Measurements from ENCODE around the gene FOXD1.
"Not testable (repeated sequence)": the region's sequence is repeated elsewhere in the genome, so short reads cannot be mapped to it uniquely, and the experiment has no call there.

Gene FOXD1

GRCh38 chr5:73412597-73412988 lies 36.0 kb downstream of the FOXD1 start:
- DNase-seq, result no peak

GRCh38 chr5:73411936-73412596 lies 36.5 kb downstream of the FOXD1 start:
- no peak for DNase-seq

GRCh38 chr5:73409927-73410326 lies 38.6 kb downstream of the FOXD1 start:
- not testable (repeated sequence) for DNase-seq

- DNase-seq, result no peak
Measured at GRCh38 chr5:73405691-73406090, 42.9 kb downstream of the FOXD1 start.

GRCh38 chr5:73399775-73400174 lies 48.8 kb downstream of the FOXD1 start:
- DNase-seq, result no peak

Measured in NCI-H1694 treated with DMSO at 0.1 percent for 48 hours (cell line).